ENCODE data around the gene GPATCH1.

- TF ChIP-seq CTCF (IDR thresholded peaks at IDR 0.05; ENCODE audit: insufficient read depth, low read length, poor library complexity, severe bottlenecking) (no peak), EZH2phosphoT487 (conservative IDR thresholded peaks at IDR 0.05; ENCODE audit: low read length) (no peak)
Measured at GRCh38 chr19:33158365-33158764, 77.4 kb downstream of the GPATCH1 start.
